SJCRH30 (cell line): ENCODE data around the gene UBE3A. TPM values are rescaled to one million over a fixed set of nuclear protein-coding genes. Genes with fewer than 3 reads are reported as not detected.

ENCODE experiments used
- DNase-seq, 2 experiments: peaks; one replicate each; pipeline ENCODE4 v3.0.0-alpha.2; 2015 to 2020
- H3K27ac ChIP-seq: fragments of 250-450 bp; sonication (Bioruptor Pico); 2 replicates; pipeline ENCODE4 v1.5.1; 2020; ENCODE audit warnings: mild to moderate bottlenecking, moderate library complexity
- H3K27me3 ChIP-seq: fragments of 250-450 bp; sonication (Bioruptor Pico); 2 replicates; pipeline ENCODE4 v1.5.1; 2020; ENCODE audit warnings: mild to moderate bottlenecking, moderate library complexity
- H3K36me3 ChIP-seq: fragments of 250-450 bp; sonication (Bioruptor Pico); 2 replicates; pipeline ENCODE4 v1.5.1; 2020; ENCODE audit warnings: mild to moderate bottlenecking, moderate library complexity
- H3K4me1 ChIP-seq: fragments of 250-450 bp; sonication (Bioruptor Pico); 2 replicates; pipeline ENCODE4 v1.5.1; 2020; ENCODE audit warnings: mild to moderate bottlenecking, moderate library complexity
- H3K4me3 ChIP-seq: fragments of 250-450 bp; sonication (Bioruptor Pico); 2 replicates; pipeline ENCODE4 v1.5.1; 2020; ENCODE audit warnings: mild to moderate bottlenecking, moderate library complexity
- H3K9me3 ChIP-seq: fragments of 250-450 bp; sonication (Bioruptor Pico); replicated peaks from 2 replicates; pipeline ENCODE4 v1.5.1; 2020; ENCODE audit warnings: mild to moderate bottlenecking, moderate library complexity
- total RNA-seq: library from RNA; depleted of rRNA; stranded (reverse); fragments of >200 nt; shearing (Covaris generic); gene quantifications from 2 replicates; pipeline ENCODE4 v1.2.3, GENCODE V29; 2014

Gene UBE3A
- total RNA-seq, 1 experiment from 2014 or later = 111 TPM

- H3K9me3 ChIP-seq = 0 out of 2 replicates have a peak, but pooled peaks cover 3% of the 10 kb centered on the region
- no peak overlapping the region for H3K27ac ChIP-seq
- H3K4me1 ChIP-seq = no peaks in the 10 kb centered on the region
- peaks cover 57% of the 10 kb centered on the region for H3K36me3 ChIP-seq
- H3K4me3 ChIP-seq = no peak overlapping the region
- no peak for DNase-seq
- no peaks in the 10 kb centered on the region for H3K27me3 ChIP-seq
Measured at GRCh38 chr15:25346371-25346770, 92.5 kb downstream of the UBE3A start.

- peaks cover 62% of the 10 kb centered on the region for H3K36me3 ChIP-seq
- DNase-seq = no peak
- H3K27ac ChIP-seq = no peak overlapping the region
Measured at GRCh38 chr15:25345943-25346342, 92.9 kb downstream of the UBE3A start.

GRCh38 chr15:25342629-25343028 lies 96.2 kb downstream of the UBE3A start:
- H3K27ac ChIP-seq = no peak overlapping the region
- peaks cover 72% of the 10 kb centered on the region for H3K36me3 ChIP-seq
- no peaks in the 10 kb centered on the region; the same call in 1 of the 2 replicates for H3K9me3 ChIP-seq
- H3K4me3 ChIP-seq = no peak overlapping the region
- no peaks in the 10 kb centered on the region for H3K27me3 ChIP-seq
- H3K4me1 ChIP-seq = no peaks in the 10 kb centered on the region
- no peak for DNase-seq

More at GRCh38 chr15:25345943-25346342, 92.9 kb downstream of the UBE3A start:
- Histone ChIP-seq H3K27me3 (no peaks in the 10 kb centered on the region), H3K4me1 (no peaks in the 10 kb centered on the region), H3K4me3 (no peak overlapping the region), H3K9me3 (0 out of 2 replicates have a peak, but pooled peaks cover 3% of the 10 kb centered on the region)

DNA sequence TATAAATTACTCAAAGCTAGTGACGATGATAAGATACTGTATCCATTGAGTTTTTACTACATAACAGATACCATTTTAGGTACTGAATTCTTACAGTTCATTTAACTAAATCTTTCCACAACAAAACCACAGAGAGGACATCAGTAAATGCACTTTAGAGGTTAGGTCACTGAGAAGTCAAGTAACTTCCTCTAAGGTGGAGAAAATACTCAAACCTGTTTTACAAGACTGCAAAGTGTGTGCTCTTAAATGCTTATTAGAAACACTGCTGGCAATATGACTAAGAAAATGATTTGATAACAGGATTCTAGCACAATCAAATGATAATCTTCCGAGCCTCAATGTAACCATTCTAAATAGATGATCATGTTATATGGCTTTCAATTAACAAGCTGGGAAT lies 99.4 kb downstream of the UBE3A start:
- no peak for DNase-seq
- Histone ChIP-seq H3K36me3 (peaks cover 79% of the 10 kb centered on the region), H3K27ac (no peak overlapping the region), H3K27me3 (no peaks in the 10 kb centered on the region), H3K4me3 (no peak overlapping the region), H3K9me3 (no peaks in the 10 kb centered on the region; the same call in 1 of the 2 replicates), H3K4me1 (no peaks in the 10 kb centered on the region)

- no peak overlapping the region for H3K4me3 ChIP-seq
- no peaks in the 10 kb centered on the region; the same call in 1 of the 2 replicates for H3K9me3 ChIP-seq
- H3K27me3 ChIP-seq = no peaks in the 10 kb centered on the region
- no peak for DNase-seq
- peaks cover 76% of the 10 kb centered on the region for H3K36me3 ChIP-seq
- H3K4me1 ChIP-seq = no peaks in the 10 kb centered on the region
- H3K27ac ChIP-seq = no peak overlapping the region
Measured at GRCh38 chr15:25335279-25335678, 103.5 kb downstream of the UBE3A start.

DNA sequence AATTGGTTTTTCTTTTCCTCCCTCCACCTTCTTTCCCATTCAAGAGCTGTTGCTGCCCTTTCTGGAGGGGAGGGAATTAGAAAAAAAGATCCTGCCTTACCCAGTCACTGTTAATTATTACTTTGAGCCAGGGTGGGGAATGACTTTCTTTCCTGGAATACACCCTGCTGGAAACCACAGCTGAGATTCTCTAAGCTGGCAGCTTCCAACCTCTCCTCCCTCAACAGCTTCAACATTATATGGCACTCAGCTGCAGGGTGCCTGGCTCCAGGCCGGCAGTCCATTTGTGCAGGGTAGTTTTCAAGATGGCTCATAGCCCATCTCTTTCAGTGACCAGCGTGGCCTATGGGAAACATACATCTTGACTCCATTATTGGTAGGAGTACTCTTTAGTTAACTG lies 105.8 kb downstream of the UBE3A start:
- no peaks in the 10 kb centered on the region; the same call in 1 of the 2 replicates for H3K9me3 ChIP-seq
- no peaks in the 10 kb centered on the region for H3K4me1 ChIP-seq
- H3K27ac ChIP-seq = no peak overlapping the region
- DNase-seq = no peak
- H3K27me3 ChIP-seq = no peaks in the 10 kb centered on the region
- H3K4me3 ChIP-seq = no peak overlapping the region
- H3K36me3 ChIP-seq = peaks cover 53% of the 10 kb centered on the region

DNA sequence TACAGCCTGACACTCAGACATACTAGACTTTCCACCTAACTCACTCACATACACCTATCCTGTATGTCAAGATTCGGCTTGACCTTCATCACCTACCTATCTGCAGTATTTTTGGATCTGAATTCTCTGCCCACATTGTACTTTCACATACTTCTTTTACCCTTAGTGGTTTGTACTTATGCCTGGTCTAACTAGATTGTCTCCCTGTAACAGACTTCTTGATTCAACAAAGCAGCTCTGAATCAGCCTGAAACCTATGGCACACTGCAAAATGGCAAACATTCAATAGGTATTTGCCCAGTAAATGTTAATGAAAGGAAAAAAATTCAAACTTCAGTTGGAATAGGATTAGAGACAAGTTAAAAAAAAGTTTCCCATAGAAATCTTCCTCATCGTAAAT lies 106.5 kb downstream of the UBE3A start:
- no peaks in the 10 kb centered on the region for H3K4me1 ChIP-seq
- no peaks in the 10 kb centered on the region for H3K27me3 ChIP-seq
- H3K9me3 ChIP-seq = no peaks in the 10 kb centered on the region; the same call in 1 of the 2 replicates
- no peak overlapping the region for H3K27ac ChIP-seq
- no peak for DNase-seq
- no peak overlapping the region for H3K4me3 ChIP-seq
- H3K36me3 ChIP-seq = peaks cover 46% of the 10 kb centered on the region

DNA sequence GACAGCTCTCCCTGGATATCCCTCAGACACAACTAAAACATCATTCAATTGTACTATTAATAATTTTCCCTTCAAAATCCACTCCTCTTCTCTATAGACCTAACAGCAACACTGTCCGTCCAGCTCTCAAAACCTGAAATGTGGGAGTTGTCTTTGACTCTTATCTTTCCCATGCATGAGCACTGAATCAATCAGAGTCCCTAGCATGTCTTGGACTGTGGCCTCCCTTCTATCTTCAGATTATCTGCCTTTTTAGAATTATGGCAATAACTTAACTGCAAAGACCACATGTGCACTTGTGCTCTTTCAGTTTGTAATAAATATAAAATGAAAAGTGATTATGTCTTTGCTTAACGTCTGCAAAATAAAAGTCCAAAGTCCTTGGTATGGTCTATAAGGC lies 107.0 kb downstream of the UBE3A start:
- DNase-seq = no peak
- H3K9me3 ChIP-seq = no peaks in the 10 kb centered on the region; the same call in 1 of the 2 replicates
- H3K27me3 ChIP-seq = no peaks in the 10 kb centered on the region
- H3K4me1 ChIP-seq = no peaks in the 10 kb centered on the region
- H3K36me3 ChIP-seq = peaks cover 41% of the 10 kb centered on the region
- H3K27ac ChIP-seq = no peak overlapping the region
- H3K4me3 ChIP-seq = no peak overlapping the region

GRCh38 chr15:25331404-25331803 lies 107.4 kb downstream of the UBE3A start:
- Histone ChIP-seq H3K27me3 (no peaks in the 10 kb centered on the region), H3K27ac (no peak overlapping the region)

GRCh38 chr15:25329696-25330095 lies 109.1 kb downstream of the UBE3A start:
- Histone ChIP-seq H3K9me3 (no peaks in the 10 kb centered on the region), H3K27ac (no peak overlapping the region), H3K4me1 (no peaks in the 10 kb centered on the region), H3K4me3 (no peak overlapping the region), H3K36me3 (peaks cover 22% of the 10 kb centered on the region), H3K27me3 (no peaks in the 10 kb centered on the region)
- no peak for DNase-seq

More at GRCh38 chr15:25331404-25331803, 107.4 kb downstream of the UBE3A start:
- Histone ChIP-seq H3K9me3 (no peaks in the 10 kb centered on the region; the same call in 1 of the 2 replicates), H3K4me1 (no peaks in the 10 kb centered on the region), H3K36me3 (peaks cover 38% of the 10 kb centered on the region), H3K4me3 (no peak overlapping the region)
- DNase-seq = no peak

DNA sequence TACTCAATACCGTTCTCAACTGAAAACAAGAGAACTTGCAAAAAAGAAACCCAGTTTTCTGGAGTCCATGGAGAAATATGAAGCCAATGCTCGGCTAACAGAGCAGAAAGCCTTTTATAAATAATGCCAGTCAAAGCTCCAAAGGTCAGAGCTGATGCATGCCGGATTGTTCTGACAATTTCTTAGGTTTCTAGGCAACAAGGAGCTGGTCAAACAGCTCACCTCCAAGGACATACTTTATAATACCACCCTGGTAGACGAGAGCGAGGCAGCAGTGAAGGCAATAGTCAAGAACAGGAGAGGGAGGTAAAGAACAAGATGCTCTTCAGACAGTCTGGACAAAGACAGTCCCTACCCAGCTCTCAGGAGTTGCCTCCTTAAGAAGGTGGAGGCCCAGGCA lies 111.1 kb downstream of the UBE3A start:
- DNase-seq = no peak
- H3K27me3 ChIP-seq = no peaks in the 10 kb centered on the region
- no peaks in the 10 kb centered on the region for H3K4me1 ChIP-seq
- peaks cover 7% of the 10 kb centered on the region for H3K36me3 ChIP-seq
- no peak overlapping the region for H3K4me3 ChIP-seq
- H3K9me3 ChIP-seq = no peaks in the 10 kb centered on the region
- no peak overlapping the region for H3K27ac ChIP-seq

GRCh38 chr15:25325187-25325586 lies 113.6 kb downstream of the UBE3A start:
- Histone ChIP-seq H3K27me3 (no peaks in the 10 kb centered on the region), H3K27ac (no peak overlapping the region), H3K9me3 (peaks cover 10% of the 10 kb centered on the region; the same call in 1 of the 2 replicates), H3K36me3 (no peaks in the 10 kb centered on the region; the same call in 1 of the 2 replicates), H3K4me1 (no peaks in the 10 kb centered on the region), H3K4me3 (no peak overlapping the region)
- DNase-seq = no peak

- no peaks in the 10 kb centered on the region for H3K36me3 ChIP-seq
- no peaks in the 10 kb centered on the region for H3K27me3 ChIP-seq
- no peak overlapping the region for H3K4me3 ChIP-seq
- H3K9me3 ChIP-seq = peaks cover 10% of the 10 kb centered on the region; the same call in 1 of the 2 replicates
- no peaks in the 10 kb centered on the region for H3K4me1 ChIP-seq
- H3K27ac ChIP-seq = no peak overlapping the region
- no peak for DNase-seq
Measured at GRCh38 chr15:25323420-25323819, 115.4 kb downstream of the UBE3A start.

DNA sequence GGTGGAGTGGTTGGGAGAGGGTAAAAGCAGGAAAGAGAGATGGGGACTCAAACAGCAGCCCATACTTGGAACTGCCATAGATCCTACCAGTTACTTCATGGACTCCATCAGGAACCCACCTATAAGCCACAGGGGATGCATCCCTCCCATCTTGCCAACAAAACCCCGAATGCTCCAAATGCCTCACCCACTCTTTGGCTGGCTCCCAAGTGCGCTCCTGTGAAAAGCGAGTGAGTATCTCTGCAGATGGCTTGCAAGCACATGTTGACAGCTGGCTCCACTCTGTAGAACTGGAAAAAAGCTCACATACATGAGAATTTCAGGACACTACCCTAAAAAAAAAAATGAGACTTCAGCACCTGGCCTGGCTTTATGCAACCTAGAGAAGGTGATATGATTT lies 151.0 kb downstream of the UBE3A start:
- no peak for DNase-seq
- Histone ChIP-seq H3K36me3 (no peaks in the 10 kb centered on the region), H3K27ac (no peak overlapping the region), H3K4me1 (no peaks in the 10 kb centered on the region), H3K4me3 (no peak overlapping the region), H3K27me3 (no peaks in the 10 kb centered on the region), H3K9me3 (no peaks in the 10 kb centered on the region)
